HepG2 (cell line): ENCODE data around the gene TBC1D20. TPM values are rescaled to one million over a fixed set of nuclear protein-coding genes. Genes with fewer than 3 reads are reported as not detected.

Experiments
- BCL3 ChIP-seq: sonication (generic); formaldehyde crosslinking; IDR thresholded peaks from 2 replicates; pipeline ENCODE4 v1.5.1; 2020; ENCODE audit warnings: mild to moderate bottlenecking, missing genetic modification reagents, moderate library complexity
- FOXM1 ChIP-seq: sonication (generic); formaldehyde crosslinking; IDR thresholded peaks from 2 replicates; pipeline ENCODE4 v1.5.0; 2020; ENCODE audit warnings: missing genetic modification reagents
- KDM6A ChIP-seq: IDR thresholded peaks from 2 replicates; pipeline ENCODE4 v1.6.1; 2016; ENCODE audit warnings: low read depth
- RERE ChIP-seq: IDR thresholded peaks from 2 replicates; pipeline ENCODE4 v1.6.1; 2016; ENCODE audit warnings: low read depth, missing genetic modification reagents, missing compliant biosample characterization
- SKI ChIP-seq: fragments of 450-650 bp; IDR thresholded peaks from one replicate; pipeline ENCODE4 v1.6.1; 2018; ENCODE audit warnings: mild to moderate bottlenecking; ENCODE audit not compliant: partially characterized antibody
- ZFP36 ChIP-seq: fragments of 150-350 bp; IDR thresholded peaks from 2 replicates; pipeline ENCODE4 v1.6.1; 2018; ENCODE audit warnings: borderline replicate concordance, low read length, low read depth; ENCODE audit not compliant: partially characterized antibody
- ZNF281 ChIP-seq: sonication (generic); formaldehyde crosslinking; IDR thresholded peaks from 2 replicates; pipeline ENCODE4 v1.4.0; 2020; ENCODE audit warnings: missing genetic modification reagents, borderline replicate concordance
- ZNF431 ChIP-seq: sonication (generic); formaldehyde crosslinking; IDR thresholded peaks from 2 replicates; pipeline ENCODE4 v1.9.0; 2022; ENCODE audit warnings: missing genetic modification reagents, low read depth, mild to moderate bottlenecking, borderline replicate concordance
- ZNF605 ChIP-seq: sonication (generic); formaldehyde crosslinking; IDR thresholded peaks from 2 replicates; pipeline ENCODE4 v1.8.0; 2022; ENCODE audit warnings: mild to moderate bottlenecking, missing genetic modification reagents
- ZSCAN9 ChIP-seq: IDR thresholded peaks from 2 replicates; pipeline ENCODE4 v1.6.1; 2016; ENCODE audit warnings: borderline replicate concordance
- polyA plus RNA-seq, 8 experiments: library from polyadenylated mRNA; depleted of rRNA in 3 of 8; stranded (reverse) in 7 of 8; unstranded in 1 of 8; fragments of >200 nt; fragmentation: Illumina TruSeq in 4 of 8; extraction: Trizol in 4 of 8; gene quantifications; 2 replicates each; pipeline versions ENCODE4 v1.2.1 to v1.2.3, GENCODE V29; 2011 to 2016; ENCODE audit warnings: low read depth in 4 of 8, missing spikeins in 1 of 8, mixed read lengths in 1 of 8; ENCODE audit not compliant: insufficient read depth in 1 of 8
- total RNA-seq, 5 experiments: library from RNA; depleted of rRNA; stranded (reverse); fragments of >200 nt; fragmentation: Illumina TruSeq; extraction: Trizol; gene quantifications; 2 replicates each; pipeline ENCODE4 v1.2.3, GENCODE V29; 2016; ENCODE audit warnings: low read depth in 1 of 5

Gene TBC1D20
- total and polyA plus RNA-seq, 2 of the 13 experiments (the other 11 are each of a cell fraction or from before 2014, with no cell fraction given): 36.6 to 47.1 TPM

GRCh38 chr20:461254-462198, 807 bp downstream of the TBC1D20 start (continued):
- TF ChIP-seq RERE (CRISPR knock-in tag) (no peak), SKI (no peak), ZFP36 (no peak), KDM6A (no peak), BCL3 (no peak), ZNF431 (CRISPR knock-in tag) (no peak), ZNF605 (peak; percentile 67), FOXM1 (CRISPR knock-in tag) (no peak), ZNF281 (no peak), ZSCAN9 (CRISPR knock-in tag) (0 out of 2 replicates have a peak, but pooled peaks have one; percentile 3)
